Esophagus squamous epithelium (tissue), 5 donors: Measurements from ENCODE around the gene PRR35. TPM values are rescaled to one million over a fixed set of nuclear protein-coding genes. Genes with fewer than 3 reads are reported as not detected.

Experiments
- DNase-seq: peaks from one replicate; lab custom pipeline; 2025; lab: John Stamatoyannopoulos, UW
- H3K27ac ChIP-seq, 4 donors: fragments of 200-600 bp; sonication (generic); one replicate each; pipeline ENCODE4 v1.5.1; 2016 to 2019; ENCODE audit warnings: mild to moderate bottlenecking in 1 of 4
- H3K27me3 ChIP-seq, 4 donors: fragments of 200-600 bp; sonication (generic); 1 replicate in 3 of 4; 2 replicates in 1 of 4; pipeline versions ENCODE4 v1.5.1 to v1.6.0; 2017 to 2021; ENCODE audit warnings: antibody characterized with exemption in 1 of 4
- H3K36me3 ChIP-seq, 3 donors: fragments of 200-600 bp; sonication (generic); one replicate each; pipeline ENCODE4 v1.5.1; 2016 to 2019
- H3K4me1 ChIP-seq, 3 donors: fragments of 200-600 bp; sonication (generic); one replicate each; pipeline ENCODE4 v1.5.1; 2017 to 2019
- H3K4me3 ChIP-seq, 4 donors: fragments of 200-600 bp; sonication (generic); 1 replicate in 3 of 4; 2 replicates in 1 of 4; pipeline ENCODE4 v1.5.1; 2016 to 2019; ENCODE audit warnings: mild to moderate bottlenecking in 2 of 4, moderate library complexity in 1 of 4
- H3K9me3 ChIP-seq, 3 donors: fragments of 200-600 bp; sonication (generic); one replicate each; pipeline ENCODE4 v1.5.1; 2016 to 2019
- POLR2A ChIP-seq, 4 donors: fragments of 450-650 bp; IDR thresholded peaks; one replicate each; pipeline ENCODE4 v1.6.1; 2017; ENCODE audit warnings: antibody characterized with exemption in 4 of 4, mild to moderate bottlenecking in 4 of 4, moderate library complexity in 3 of 4
- WGBS, 2 donors: methylation state at CpG; one replicate each; pipeline ENCODE4 v1.1.5; 2018; 5-methylcytosine and 5-hydroxymethylcytosine counted together
- intact Hi-C: fragments of 100-400 bp; cut with DNase I; formaldehyde crosslinking; loops from one replicate; pipeline ENCODE4 v1.15.0; 2022
- total RNA-seq, 4 donors: library from RNA; depleted of rRNA; stranded (reverse); fragments of >200 nt; gene quantifications; one replicate each; pipeline ENCODE4 v1.1.0, GENCODE V29; 2016
- TF ChIP-seq, protein P1 (sequence below), 6 experiments: fragments of 450-650 bp in 4 of 6; fragments of 200-600 bp in 2 of 6; sonication (generic) in 2 of 6; IDR thresholded peaks; one replicate each; pipeline ENCODE4 v1.5.1; 2016 to 2019; ENCODE audit warnings: antibody characterized with exemption in 6 of 6, mild to moderate bottlenecking in 4 of 6, moderate library complexity in 4 of 6
- donor health status: DM: yes; HTN: yes; CAD: no.

The PRR35 gene
- total RNA-seq, 4 donors from 2014 or later: not detected

DNA sequence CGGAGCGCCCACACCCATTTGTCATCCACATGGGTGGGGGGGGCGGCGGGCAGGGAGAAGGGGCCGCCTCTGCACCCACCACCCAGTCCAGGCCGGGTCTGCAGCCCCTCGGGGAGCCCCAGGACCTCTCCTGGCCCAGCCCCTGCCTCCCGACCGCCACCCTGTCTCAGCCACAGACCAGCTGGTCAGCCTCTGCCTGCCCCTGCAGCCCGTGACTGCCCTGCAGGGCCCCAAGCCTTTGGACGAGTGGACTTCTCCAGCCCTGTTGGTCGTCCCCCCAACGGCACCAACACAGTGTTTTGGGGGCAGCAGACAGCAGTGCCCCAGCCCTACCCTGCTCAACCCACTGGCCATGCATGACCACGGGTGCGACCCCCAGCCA lies 1.2 kb downstream of the PRR35 start:
- TF ChIP-seq, protein P1, sequence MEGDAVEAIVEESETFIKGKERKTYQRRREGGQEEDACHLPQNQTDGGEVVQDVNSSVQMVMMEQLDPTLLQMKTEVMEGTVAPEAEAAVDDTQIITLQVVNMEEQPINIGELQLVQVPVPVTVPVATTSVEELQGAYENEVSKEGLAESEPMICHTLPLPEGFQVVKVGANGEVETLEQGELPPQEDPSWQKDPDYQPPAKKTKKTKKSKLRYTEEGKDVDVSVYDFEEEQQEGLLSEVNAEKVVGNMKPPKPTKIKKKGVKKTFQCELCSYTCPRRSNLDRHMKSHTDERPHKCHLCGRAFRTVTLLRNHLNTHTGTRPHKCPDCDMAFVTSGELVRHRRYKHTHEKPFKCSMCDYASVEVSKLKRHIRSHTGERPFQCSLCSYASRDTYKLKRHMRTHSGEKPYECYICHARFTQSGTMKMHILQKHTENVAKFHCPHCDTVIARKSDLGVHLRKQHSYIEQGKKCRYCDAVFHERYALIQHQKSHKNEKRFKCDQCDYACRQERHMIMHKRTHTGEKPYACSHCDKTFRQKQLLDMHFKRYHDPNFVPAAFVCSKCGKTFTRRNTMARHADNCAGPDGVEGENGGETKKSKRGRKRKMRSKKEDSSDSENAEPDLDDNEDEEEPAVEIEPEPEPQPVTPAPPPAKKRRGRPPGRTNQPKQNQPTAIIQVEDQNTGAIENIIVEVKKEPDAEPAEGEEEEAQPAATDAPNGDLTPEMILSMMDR (IDR thresholded peaks at IDR 0.05): no peak
- no peak for TF ChIP-seq POLR2A (IDR thresholded peaks at IDR 0.05)

DNA sequence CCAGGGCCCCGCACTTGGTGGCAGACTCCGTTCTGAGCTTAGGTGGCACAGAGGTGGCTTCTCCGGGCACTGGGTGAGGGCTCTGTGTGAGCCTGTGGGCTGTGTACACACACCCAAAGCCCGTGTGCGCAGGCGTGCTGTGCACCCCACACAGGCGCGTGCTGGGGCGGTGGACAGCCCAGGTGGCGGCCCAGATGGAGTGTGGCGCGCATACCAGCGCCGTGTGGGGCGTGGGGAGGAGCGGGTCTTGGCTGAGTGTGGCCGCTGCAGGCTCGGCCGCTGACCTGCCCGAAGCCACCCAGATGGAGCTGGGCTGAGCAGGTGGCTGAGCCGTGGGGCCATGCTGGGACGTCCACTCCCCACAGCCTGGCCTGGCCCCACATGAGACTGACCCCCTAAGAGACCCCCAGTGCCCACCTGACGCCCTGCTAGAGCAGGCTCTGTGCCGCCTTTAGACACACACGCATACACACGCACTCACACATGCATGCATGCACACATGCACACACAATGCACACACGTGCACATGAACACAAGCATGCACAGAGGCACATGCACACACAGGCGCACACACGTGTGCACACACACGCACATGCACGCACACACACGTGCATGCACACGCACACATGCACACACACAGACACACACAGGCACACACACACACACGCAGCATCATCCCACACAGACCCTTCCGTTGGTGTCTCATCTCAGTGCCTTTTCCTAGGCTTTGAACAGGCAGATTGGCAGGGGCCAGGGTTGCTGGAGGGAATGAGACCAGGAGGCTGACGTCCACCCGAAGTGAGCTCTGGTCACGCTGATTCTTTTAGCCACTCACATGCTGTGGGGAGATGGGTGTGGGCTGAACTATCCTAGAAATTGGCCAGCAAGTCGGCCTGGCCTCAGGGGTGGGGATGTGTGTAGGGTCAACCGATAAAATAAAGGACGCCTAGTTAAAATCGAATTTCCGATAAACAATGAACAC lies 2.1 kb downstream of the PRR35 start:
- Histone ChIP-seq H3K27me3 (peaks cover 13 to 84% (median 21%) of the 10 kb centered on the region in 4 donors), H3K9me3 (no peaks in the 10 kb centered on the region), H3K4me1 (peaks cover 19 to 48% (median 21%) of the 10 kb centered on the region in 3 donors), H3K4me3 (no peak overlapping the region), H3K27ac (no peak overlapping the region), H3K36me3 (no peaks in the 10 kb centered on the region)
- TF ChIP-seq POLR2A (IDR thresholded peaks at IDR 0.05): no peak
- TF ChIP-seq, protein P1 (IDR thresholded peaks at IDR 0.05): no peak
- 66 to 83% methylated on average over 10 to 16 of the region's 43 CpGs for WGBS, 2 donors
- no peak for DNase-seq
- intact Hi-C loops: no loop called here

More for the DNA sequence above, 1.2 kb downstream of the PRR35 start:
- Histone ChIP-seq H3K36me3 (no peaks in the 10 kb centered on the region), H3K9me3 (no peaks in the 10 kb centered on the region), H3K27me3 (peaks cover 13 to 87% (median 21%) of the 10 kb centered on the region in 4 donors), H3K4me1 (peaks cover 11 to 39% (median 13%) of the 10 kb centered on the region in 3 donors), H3K4me3 (no peak overlapping the region), H3K27ac (no peak overlapping the region)
- WGBS, 2 donors: no CpG with 5 or more reads among the region's 15 CpGs
- no peak for DNase-seq
- intact Hi-C loops: no loop called here

DNA sequence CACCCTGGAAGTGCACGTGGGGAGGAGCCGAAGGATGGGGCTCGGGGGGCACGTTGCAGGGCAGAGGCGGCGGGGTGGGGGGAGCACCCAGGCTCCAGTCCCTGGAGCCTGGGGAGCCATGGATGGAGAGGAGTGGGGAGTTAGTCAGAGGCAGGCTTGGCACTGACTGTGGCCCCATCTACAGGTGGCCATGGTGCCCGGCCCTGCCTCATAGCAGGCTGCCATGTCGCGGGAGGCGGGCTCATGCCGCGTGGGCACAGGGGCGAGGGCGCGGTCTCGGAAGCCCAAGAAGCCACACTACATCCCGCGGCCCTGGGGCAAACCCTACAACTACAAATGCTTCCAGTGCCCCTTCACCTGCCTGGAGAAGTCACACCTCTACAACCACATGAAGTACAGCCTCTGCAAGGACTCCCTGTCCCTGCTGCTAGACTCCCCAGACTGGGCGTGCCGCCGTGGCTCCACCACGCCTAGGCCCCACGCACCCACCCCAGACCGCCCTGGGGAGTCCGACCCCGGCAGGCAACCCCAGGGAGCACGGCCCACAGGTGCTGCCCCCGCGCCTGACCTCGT lies 3.0 kb downstream of the PRR35 start:
- Histone ChIP-seq H3K27me3 (peaks cover 13 to 75% (median 21%) of the 10 kb centered on the region in 4 donors), H3K27ac (no peak overlapping the region), H3K4me1 (peaks cover 26 to 57% (median 26%) of the 10 kb centered on the region in 3 donors), H3K4me3 (no peak overlapping the region), H3K9me3 (no peaks in the 10 kb centered on the region), H3K36me3 (no peaks in the 10 kb centered on the region)
- DNase-seq: no peak
- TF ChIP-seq, protein P1 (IDR thresholded peaks at IDR 0.05): no peak
- no peak for TF ChIP-seq POLR2A (IDR thresholded peaks at IDR 0.05)
- 58 to 87% methylated on average over 6 of the region's 30 CpGs for WGBS, 2 donors
- intact Hi-C loops: no loop called here

DNA sequence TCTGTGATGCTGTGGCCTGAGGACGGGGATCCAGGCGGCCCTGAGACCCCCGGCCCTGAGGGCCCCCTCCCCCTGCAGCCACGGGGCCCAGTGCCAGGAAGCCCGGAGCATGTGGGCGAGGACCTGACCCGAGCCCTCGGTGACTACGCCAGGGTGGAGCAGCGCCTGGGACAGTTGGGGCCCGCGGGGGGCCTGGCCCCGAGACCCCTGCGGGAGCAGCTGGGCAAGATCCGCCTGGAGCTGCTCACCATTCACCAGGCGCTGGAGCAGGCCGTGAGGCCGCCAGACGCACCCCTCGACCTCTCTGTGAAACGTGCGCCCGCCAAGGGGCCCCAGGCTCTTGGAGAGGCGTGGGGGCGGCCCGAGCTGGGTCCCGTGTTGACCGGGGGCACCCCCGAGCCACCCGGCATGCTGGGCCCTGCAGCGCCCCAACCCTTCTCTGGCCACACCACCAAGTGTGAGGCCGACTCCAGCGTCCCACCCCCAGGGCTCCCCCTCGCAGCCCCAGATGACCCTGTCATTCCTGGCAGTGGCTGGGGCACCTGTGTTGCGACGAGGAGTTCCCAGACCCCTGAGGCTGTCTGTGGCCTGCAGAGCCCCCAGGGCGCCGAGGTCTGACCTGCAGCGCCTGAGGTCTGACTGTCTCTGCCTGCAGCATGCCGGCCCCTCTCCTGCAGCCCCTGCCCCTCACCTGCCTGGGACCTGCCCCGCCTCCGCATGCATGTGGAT lies 4.7 kb downstream of the PRR35 start:
- no peak for DNase-seq
- intact Hi-C loops: no loop called here
- WGBS, 2 donors: 63 to 89% methylated on average over 3 to 5 of the region's 42 CpGs

More for the DNA sequence above, 4.7 kb downstream of the PRR35 start:
- Histone ChIP-seq H3K27me3 (peaks cover 10 to 58% (median 12%) of the 10 kb centered on the region in 4 donors), H3K27ac (no peak overlapping the region), H3K4me3 (no peak overlapping the region), H3K9me3 (no peaks in the 10 kb centered on the region), H3K36me3 (no peaks in the 10 kb centered on the region), H3K4me1 (peaks cover 36 to 60% (median 36%) of the 10 kb centered on the region in 3 donors)
- no peak for TF ChIP-seq POLR2A (IDR thresholded peaks at IDR 0.05)
- TF ChIP-seq, protein P1 (IDR thresholded peaks at IDR 0.05): no peak
